Smooth muscle cell (in vitro differentiated cells): ENCODE results near the gene CNTFR. TPM values are rescaled to one million over a fixed set of nuclear protein-coding genes. Genes with fewer than 3 reads are reported as not detected.
A peak's percentile ranks its signal among the peaks of the same experiment; 100 is the strongest.

ENCODE experiments used
- DNase-seq: peaks from one replicate; lab custom pipeline; 2025; ENCODE audit not compliant: unreplicated experiment; lab: John Stamatoyannopoulos, UW
- H2AFZ ChIP-seq: fragments of 200-600 bp; sonication (generic); 2 replicates; pipeline ENCODE4 v1.6.0; 2016; ENCODE audit warnings: antibody characterized with exemption, low read depth, mild to moderate bottlenecking
- H3F3A ChIP-seq: fragments of 200-600 bp; sonication (generic); 2 replicates; pipeline ENCODE4 v1.6.0; 2017; ENCODE audit warnings: antibody characterized with exemption, low read depth
- H3K27ac ChIP-seq: fragments of 200-600 bp; sonication (generic); 2 replicates; pipeline ENCODE4 v1.5.1; 2016; ENCODE audit warnings: low read depth, mild to moderate bottlenecking
- H3K27me3 ChIP-seq: fragments of 200-600 bp; sonication (generic); 2 replicates; pipeline ENCODE4 v1.6.1; 2016; ENCODE audit warnings: low read depth, mild to moderate bottlenecking
- H3K36me3 ChIP-seq: fragments of 200-600 bp; sonication (generic); 2 replicates; pipeline ENCODE4 v1.5.1; 2016; ENCODE audit warnings: low read depth
- H3K4me1 ChIP-seq: fragments of 200-600 bp; sonication (generic); 2 replicates; pipeline ENCODE4 v1.5.1; 2016; ENCODE audit warnings: low read depth
- H3K4me2 ChIP-seq: fragments of 200-600 bp; sonication (generic); 2 replicates; pipeline ENCODE4 v1.6.0; 2016; ENCODE audit warnings: mild to moderate bottlenecking
- H3K4me3 ChIP-seq: fragments of 200-600 bp; sonication (generic); 2 replicates; pipeline ENCODE4 v1.5.1; 2016; ENCODE audit warnings: mild to moderate bottlenecking
- H3K79me2 ChIP-seq: fragments of 200-600 bp; sonication (generic); 2 replicates; pipeline ENCODE4 v1.6.0; 2016; ENCODE audit warnings: low read depth, mild to moderate bottlenecking
- H3K9ac ChIP-seq: fragments of 200-600 bp; sonication (generic); 2 replicates; pipeline ENCODE4 v1.6.0; 2016; ENCODE audit warnings: low read depth
- H3K9me3 ChIP-seq: fragments of 200-600 bp; sonication (generic); replicated peaks from 2 replicates; pipeline ENCODE4 v1.5.1; 2016; ENCODE audit warnings: low read depth
- H4K20me1 ChIP-seq: fragments of 200-600 bp; sonication (generic); 2 replicates; pipeline ENCODE4 v1.6.0; 2016; ENCODE audit warnings: low read depth
- WGBS: methylation state at CpG from one replicate; pipeline ENCODE4 v1.1.7; 2016; ENCODE audit warnings: low lambda C conversion rate; 5-methylcytosine and 5-hydroxymethylcytosine counted together
- polyA plus RNA-seq: library from polyadenylated mRNA; unstranded; fragments of >200 nt; fragmentation: Nextera tagmentation; extraction: Ambion mirVana; gene quantifications from 2 replicates; pipeline ENCODE4 v1.2.1, GENCODE V29; 2016
- total RNA-seq: library from RNA; depleted of rRNA; stranded (reverse); fragments of >200 nt; gene quantifications from 2 replicates; pipeline ENCODE4 v1.2.3, GENCODE V29; 2014
- TF ChIP-seq, protein P1 (sequence below): fragments of 200-600 bp; sonication (generic); IDR thresholded peaks from 2 replicates; pipeline ENCODE4 v1.5.1; 2017; ENCODE audit warnings: borderline replicate concordance, mild to moderate bottlenecking, antibody characterized with exemption; ENCODE audit not compliant: insufficient read depth, poor library complexity, severe bottlenecking

Gene CNTFR
- total and polyA plus RNA-seq, 2 experiments from 2014 or later = 4.3 to 16.4 TPM

DNA sequence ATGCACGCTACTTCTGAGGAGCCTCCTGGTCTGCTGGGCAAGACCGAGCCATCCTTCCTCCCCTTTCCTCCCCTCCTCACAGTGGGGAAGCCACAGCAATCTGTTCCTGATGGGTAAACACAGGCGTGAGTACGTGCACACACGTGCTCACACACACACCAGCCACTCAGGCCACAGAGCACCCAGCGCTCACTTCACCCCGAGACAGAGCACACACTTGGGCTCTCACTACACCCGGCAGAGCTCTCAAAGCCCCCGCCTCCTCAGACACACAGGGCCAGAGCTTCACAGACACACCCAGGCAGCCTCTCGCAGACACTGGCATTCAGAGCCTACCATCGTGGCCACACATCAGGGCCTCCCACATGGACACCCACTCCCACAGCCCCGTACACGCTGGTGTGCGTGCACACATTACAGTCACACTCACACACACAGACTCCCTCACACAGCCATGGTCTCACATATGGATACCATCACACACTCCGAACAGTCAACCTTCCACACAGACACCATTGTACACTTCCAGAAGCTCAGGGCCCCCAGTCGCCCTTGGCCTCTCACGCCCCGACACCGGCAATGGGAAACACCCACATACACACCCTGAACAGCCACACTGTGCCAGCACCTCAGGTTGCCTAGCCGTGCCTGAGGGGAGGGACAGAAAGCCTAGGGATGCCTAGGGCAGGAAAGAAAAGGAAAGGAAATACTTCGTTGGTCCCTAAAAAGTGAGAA is 13.5 kb downstream of the CNTFR start:
- Histone ChIP-seq H4K20me1 (peaks cover 3% of the 10 kb centered on the region), H3K36me3 (no peaks in the 10 kb centered on the region), H3K79me2 (peaks cover 18% of the 10 kb centered on the region), H3K27ac (no peak overlapping the region), H3K9ac (no peak overlapping the region), H3K4me1 (peaks cover 57% of the 10 kb centered on the region), H3K9me3 (no peaks in the 10 kb centered on the region), H3K4me3 (no peak overlapping the region), H3K27me3 (peaks cover 9% of the 10 kb centered on the region), H3F3A (peaks cover 4% of the 10 kb centered on the region), H3K4me2 (peak overlapping the region; percentile 99), H2AFZ (no peak overlapping the region)
- TF ChIP-seq, protein P1, sequence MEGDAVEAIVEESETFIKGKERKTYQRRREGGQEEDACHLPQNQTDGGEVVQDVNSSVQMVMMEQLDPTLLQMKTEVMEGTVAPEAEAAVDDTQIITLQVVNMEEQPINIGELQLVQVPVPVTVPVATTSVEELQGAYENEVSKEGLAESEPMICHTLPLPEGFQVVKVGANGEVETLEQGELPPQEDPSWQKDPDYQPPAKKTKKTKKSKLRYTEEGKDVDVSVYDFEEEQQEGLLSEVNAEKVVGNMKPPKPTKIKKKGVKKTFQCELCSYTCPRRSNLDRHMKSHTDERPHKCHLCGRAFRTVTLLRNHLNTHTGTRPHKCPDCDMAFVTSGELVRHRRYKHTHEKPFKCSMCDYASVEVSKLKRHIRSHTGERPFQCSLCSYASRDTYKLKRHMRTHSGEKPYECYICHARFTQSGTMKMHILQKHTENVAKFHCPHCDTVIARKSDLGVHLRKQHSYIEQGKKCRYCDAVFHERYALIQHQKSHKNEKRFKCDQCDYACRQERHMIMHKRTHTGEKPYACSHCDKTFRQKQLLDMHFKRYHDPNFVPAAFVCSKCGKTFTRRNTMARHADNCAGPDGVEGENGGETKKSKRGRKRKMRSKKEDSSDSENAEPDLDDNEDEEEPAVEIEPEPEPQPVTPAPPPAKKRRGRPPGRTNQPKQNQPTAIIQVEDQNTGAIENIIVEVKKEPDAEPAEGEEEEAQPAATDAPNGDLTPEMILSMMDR = no peak
- no peak for DNase-seq
- 39% methylated on average over 21 of the region's 21 CpGs for WGBS

DNA sequence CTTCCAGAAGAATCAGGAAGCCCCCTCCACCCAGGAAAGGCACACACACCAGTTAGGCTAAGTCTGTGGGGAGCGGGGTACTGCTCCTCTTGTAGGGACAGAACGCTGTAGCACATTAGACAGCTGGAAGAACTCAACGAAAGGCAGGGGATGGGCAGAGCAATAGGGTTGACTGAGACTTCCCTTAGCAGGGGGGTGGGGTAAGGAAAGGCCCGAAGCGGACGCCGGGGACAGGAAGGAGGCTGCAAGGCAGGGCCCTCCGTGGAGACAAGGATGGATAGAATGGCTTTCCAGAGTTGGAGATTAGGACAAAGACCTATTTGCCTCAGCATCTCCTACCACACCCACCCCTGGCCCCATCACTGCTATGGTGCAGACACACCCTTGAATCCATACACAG is 14.3 kb downstream of the CNTFR start:
- Histone ChIP-seq H3K27ac (no peak overlapping the region), H3K9ac (no peak overlapping the region), H3F3A (peaks cover 4% of the 10 kb centered on the region), H3K9me3 (no peaks in the 10 kb centered on the region), H3K4me1 (peaks cover 58% of the 10 kb centered on the region), H4K20me1 (peaks cover 6% of the 10 kb centered on the region), H3K36me3 (no peaks in the 10 kb centered on the region), H3K79me2 (peaks cover 18% of the 10 kb centered on the region), H3K4me2 (no peak overlapping the region), H3K27me3 (peaks cover 9% of the 10 kb centered on the region), H2AFZ (no peak overlapping the region), H3K4me3 (no peak overlapping the region)
- TF ChIP-seq, protein P1 = no peak
- 43% methylated on average over 8 of the region's 8 CpGs for WGBS
- no peak for DNase-seq

DNA sequence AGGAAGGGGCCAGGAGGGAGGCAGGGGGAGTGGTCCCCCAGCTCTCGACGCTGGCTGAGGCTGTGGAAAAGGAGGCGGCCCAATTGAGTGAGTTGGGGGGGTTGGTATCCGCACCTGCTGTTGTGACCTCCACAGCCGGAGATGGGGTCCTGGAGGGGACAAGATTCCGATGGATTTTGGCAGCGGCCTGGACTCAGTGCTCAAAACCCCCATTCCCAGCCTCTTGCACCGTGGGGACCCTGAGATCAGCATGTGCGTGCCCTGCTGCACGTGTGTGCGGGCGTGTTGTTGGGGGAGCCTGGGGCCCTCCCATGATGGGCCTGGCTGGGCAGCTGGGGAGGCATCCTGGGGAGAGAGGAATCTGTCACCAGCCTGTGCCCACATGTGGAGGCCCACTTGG is 15.0 kb downstream of the CNTFR start:
- no peak overlapping the region for H3K4me2 ChIP-seq
- H3K27me3 ChIP-seq = peaks cover 9% of the 10 kb centered on the region
- H3F3A ChIP-seq = peaks cover 4% of the 10 kb centered on the region
- no peaks in the 10 kb centered on the region for H3K36me3 ChIP-seq
- TF ChIP-seq, protein P1 = no peak
- no peak overlapping the region for H2AFZ ChIP-seq
- H3K9ac ChIP-seq = no peak overlapping the region
- no peak overlapping the region for H3K4me3 ChIP-seq
- DNase-seq = no peak
- H3K9me3 ChIP-seq = no peaks in the 10 kb centered on the region
- H3K4me1 ChIP-seq = peaks cover 54% of the 10 kb centered on the region
- peaks cover 6% of the 10 kb centered on the region for H4K20me1 ChIP-seq
- no peak overlapping the region for H3K27ac ChIP-seq
- H3K79me2 ChIP-seq = peaks cover 15% of the 10 kb centered on the region
- 92% methylated on average over 12 of the region's 12 CpGs for WGBS
